GM23338 (cell line): ENCODE data around the gene MORC4. TPM values are rescaled to one million over a fixed set of nuclear protein-coding genes. Genes with fewer than 3 reads are reported as not detected.

ENCODE experiments used
- ATAC-seq: fragments of 200-7000 bp; cut with Tn5 transposase; 3 replicates; pipeline ENCODE4 v1.9.1; 2020
- DNase-seq: peaks from one replicate; pipeline ENCODE4 v3.0.0-alpha.2; 2015; ENCODE audit warnings: low spot score
- H2AFZ ChIP-seq: fragments of 200-600 bp; sonication (generic); 2 replicates; pipeline ENCODE4 v1.8.0; 2016; ENCODE audit warnings: antibody characterized with exemption, mild to moderate bottlenecking, moderate library complexity
- H3F3A ChIP-seq: fragments of 200-600 bp; sonication (generic); replicated peaks from 2 replicates; pipeline ENCODE4 v1.8.0; 2017; ENCODE audit warnings: antibody characterized with exemption, mixed run types, low read depth
- H3K27ac ChIP-seq: fragments of 200-600 bp; sonication (generic); 2 replicates; pipeline ENCODE4 v1.6.1; 2016; ENCODE audit warnings: low read depth
- H3K27me3 ChIP-seq: fragments of 200-600 bp; sonication (generic); 2 replicates; pipeline ENCODE4 v1.8.0; 2016; ENCODE audit warnings: mild to moderate bottlenecking, mixed run types, moderate library complexity; ENCODE audit not compliant: insufficient read depth
- H3K36me3 ChIP-seq: fragments of 200-600 bp; sonication (generic); 2 replicates; pipeline ENCODE4 v1.8.0; 2016; ENCODE audit warnings: mild to moderate bottlenecking; ENCODE audit not compliant: insufficient read depth
- H3K4me1 ChIP-seq: fragments of 200-600 bp; sonication (generic); 2 replicates; pipeline ENCODE4 v1.8.0; 2016; ENCODE audit warnings: mild to moderate bottlenecking, moderate library complexity; ENCODE audit not compliant: insufficient read depth
- H3K4me2 ChIP-seq: fragments of 200-600 bp; sonication (generic); 2 replicates; pipeline ENCODE4 v1.7.1; 2017; ENCODE audit warnings: mixed run types
- H3K4me3 ChIP-seq: fragments of 200-600 bp; sonication (generic); 2 replicates; pipeline ENCODE4 v1.6.1; 2016; ENCODE audit warnings: mixed run types
- H3K79me2 ChIP-seq: fragments of 200-600 bp; sonication (generic); replicated peaks from 2 replicates; pipeline ENCODE4 v1.8.0; 2017; ENCODE audit warnings: mild to moderate bottlenecking; ENCODE audit not compliant: insufficient read depth
- H3K9me2 ChIP-seq: fragments of 200-600 bp; sonication (generic); 2 replicates; pipeline ENCODE4 v1.8.0; 2017; ENCODE audit not compliant: insufficient read depth
- H4K20me1 ChIP-seq: fragments of 200-600 bp; sonication (generic); replicated peaks from 2 replicates; pipeline ENCODE4 v1.8.0; 2017; ENCODE audit warnings: mild to moderate bottlenecking; ENCODE audit not compliant: insufficient read depth
- H3K27ac Mint-ChIP-seq: 2 replicates; pipeline ENCODE4 v1.8.0; 2020; ENCODE audit warnings: inconsistent platforms, mild to moderate bottlenecking, moderate library complexity, mixed read lengths
- H3K27me3 Mint-ChIP-seq: 3 replicates; pipeline ENCODE4 v1.8.0; 2022; ENCODE audit warnings: low read depth, mild to moderate bottlenecking, moderate library complexity, mixed read lengths, inconsistent platforms; ENCODE audit not compliant: insufficient read depth, poor library complexity
- H3K36me3 Mint-ChIP-seq: 3 replicates; pipeline ENCODE4 v1.8.0; 2021; ENCODE audit warnings: low read depth, mild to moderate bottlenecking, inconsistent platforms, moderate library complexity, mixed read lengths
- H3K4me1 Mint-ChIP-seq: 3 replicates; pipeline ENCODE4 v1.8.0; 2020; ENCODE audit warnings: mild to moderate bottlenecking, inconsistent platforms, mixed read lengths
- H3K4me3 Mint-ChIP-seq: 3 replicates; pipeline ENCODE4 v1.8.0; 2021; ENCODE audit warnings: moderate library complexity, mild to moderate bottlenecking, inconsistent platforms, mixed read lengths
- H3K9me3 Mint-ChIP-seq: 3 replicates; pipeline ENCODE4 v1.8.0; 2020; ENCODE audit warnings: moderate library complexity, mild to moderate bottlenecking, inconsistent platforms, mixed read lengths
- CREB1 ChIP-seq: fragments of 250-450 bp; sonication (Bioruptor Pico); IDR thresholded peaks from 2 replicates; pipeline ENCODE4 v1.5.0; 2020; ENCODE audit warnings: low read depth, mild to moderate bottlenecking, moderate library complexity
- ETS1 ChIP-seq: IDR thresholded peaks from 2 replicates; pipeline ENCODE4 v1.6.1; 2016; ENCODE audit warnings: antibody characterized with exemption
- EZH2 ChIP-seq: fragments of 200-600 bp; sonication (generic); IDR thresholded peaks from one replicate; pipeline ENCODE4 v1.8.0; 2017; ENCODE audit warnings: antibody characterized with exemption, mild to moderate bottlenecking, low read depth; ENCODE audit not compliant: unreplicated experiment
- REST ChIP-seq: IDR thresholded peaks from one replicate; pipeline ENCODE4 v1.6.1; 2018; ENCODE audit warnings: antibody characterized with exemption; ENCODE audit not compliant: unreplicated experiment
- STAT1 ChIP-seq: IDR thresholded peaks from one replicate; pipeline ENCODE4 v1.6.1; 2016; ENCODE audit warnings: antibody characterized with exemption; ENCODE audit not compliant: unreplicated experiment
- ZNF331 ChIP-seq: fragments of 250-450 bp; sonication (Bioruptor Pico); IDR thresholded peaks from 2 replicates; pipeline ENCODE4 v1.5.0; 2020; ENCODE audit warnings: low read depth, mild to moderate bottlenecking, moderate library complexity
- ZNF462 ChIP-seq: fragments of 250-450 bp; sonication (Bioruptor Pico); IDR thresholded peaks from 2 replicates; pipeline ENCODE4 v1.5.0; 2020; ENCODE audit warnings: mild to moderate bottlenecking, moderate library complexity
- polyA plus RNA-seq: library from polyadenylated mRNA; unstranded; fragments of >200 nt; fragmentation: Nextera tagmentation; extraction: Ambion mirVana; gene quantifications from 2 replicates; pipeline ENCODE4 v1.2.1, GENCODE V29; 2016
- total RNA-seq: library from RNA; depleted of rRNA; stranded (reverse); fragments of >200 nt; shearing (Covaris generic); gene quantifications from 2 replicates; pipeline ENCODE4 v1.2.3, GENCODE V29; 2014

MORC4 gene
- total and polyA plus RNA-seq, 2 experiments from 2014 or later: 1.6 to 1.7 TPM

GRCh38 chrX:106932960-106933537 is 67.0 kb downstream of the MORC4 start:
- DNase-seq: no peak
- Histone ChIP-seq H3K36me3 (no peaks in the 10 kb centered on the region), H2AFZ (no peak overlapping the region), H3F3A (no peaks in the 10 kb centered on the region), H3K4me3 (no peak overlapping the region), H3K9me2 (no peaks in the 10 kb centered on the region), H4K20me1 (no peaks in the 10 kb centered on the region), H3K4me1 (no peaks in the 10 kb centered on the region), H3K27ac (no peak overlapping the region), H3K27me3 (no peaks in the 10 kb centered on the region), H3K79me2 (no peaks in the 10 kb centered on the region), H3K4me2 (no peak overlapping the region)
- H3K4me1 Mint-ChIP-seq: no peaks in the 10 kb centered on the region
- no peak overlapping the region for H3K27ac Mint-ChIP-seq
- no peaks in the 10 kb centered on the region for H3K9me3 Mint-ChIP-seq
- H3K4me3 Mint-ChIP-seq: no peak overlapping the region
- no peaks in the 10 kb centered on the region for H3K27me3 Mint-ChIP-seq
- no peaks in the 10 kb centered on the region for H3K36me3 Mint-ChIP-seq
- TF ChIP-seq ZNF331: no peak
- no peak for TF ChIP-seq CREB1 (CRISPR knock-in tag)
- no peak for TF ChIP-seq ZNF462 (CRISPR knock-in tag)
- no peak for TF ChIP-seq EZH2
- no peak for TF ChIP-seq ETS1
- TF ChIP-seq REST: no peak
- no peak for TF ChIP-seq STAT1
- no peak for ATAC-seq
